Ascending aorta (tissue), 2 donors: ENCODE results near the gene FAM163A. TPM values are rescaled to one million over a fixed set of nuclear protein-coding genes. Genes with fewer than 3 reads are reported as not detected.
"Not testable (repeated sequence)": the region's sequence is repeated elsewhere in the genome, so short reads cannot be mapped to it uniquely, and the experiment has no call there.

Source experiments
- DNase-seq, 2 donors: peaks; one replicate each; pipeline ENCODE4 v3.0.0-alpha.2; 2019; ENCODE audit warnings: low spot score in 2 of 2
- H3K27ac ChIP-seq, 2 donors: fragments of 200-600 bp; sonication (generic); one replicate each; pipeline ENCODE4 v1.5.1; 2016 to 2017; ENCODE audit warnings: mild to moderate bottlenecking in 1 of 2
- H3K27me3 ChIP-seq: fragments of 200-600 bp; sonication (generic); one replicate; pipeline ENCODE4 v1.5.1; 2017
- H3K36me3 ChIP-seq, 2 donors: fragments of 200-600 bp; sonication (generic); one replicate each; pipeline ENCODE4 v1.5.1; 2016
- H3K4me1 ChIP-seq, 2 donors: fragments of 200-600 bp; sonication (generic); one replicate each; pipeline ENCODE4 v1.5.1; 2016 to 2017; ENCODE audit warnings: mild to moderate bottlenecking in 1 of 2
- H3K4me3 ChIP-seq, 2 donors: fragments of 200-600 bp; sonication (generic); one replicate each; pipeline ENCODE4 v1.5.1; 2016 to 2017; ENCODE audit warnings: mild to moderate bottlenecking in 1 of 2
- H3K9me3 ChIP-seq, 2 donors: fragments of 200-600 bp; sonication (generic); one replicate each; pipeline ENCODE4 v1.5.1; 2016
- CTCF ChIP-seq, 3 experiments: fragments of 200-600 bp in 2 of 3; fragments of 450-650 bp in 1 of 3; sonication (generic) in 2 of 3; IDR thresholded peaks; one replicate each; pipeline ENCODE4 v1.5.1; 2016 to 2019; ENCODE audit warnings: antibody characterized with exemption in 3 of 3, mild to moderate bottlenecking in 1 of 3, moderate library complexity in 1 of 3
- intact Hi-C: fragments of 100-400 bp; cut with DNase I; formaldehyde crosslinking; loops from one replicate; pipeline ENCODE4 v1.15.1; 2023
- total RNA-seq: library from RNA; depleted of rRNA; stranded (reverse); fragments of >200 nt; gene quantifications from one replicate; pipeline ENCODE4 v1.1.0, GENCODE V29; 2016

FAM163A gene
- total RNA-seq, 1 donor from 2014 or later, result not detected

GRCh38 chr1:179826626-179827280, 83.7 kb downstream of the FAM163A start:
- Histone ChIP-seq H3K36me3 (no peaks in the 10 kb centered on the region), H3K27ac (no peak overlapping the region), H3K4me3 (no peak overlapping the region), H3K27me3 (no peaks in the 10 kb centered on the region), H3K9me3 (no peaks in the 10 kb centered on the region), H3K4me1 (no peaks in the 10 kb centered on the region)
- intact Hi-C loops, result no loop called here
- no peak for DNase-seq
- TF ChIP-seq CTCF (IDR thresholded peaks at IDR 0.05), result no peak

GRCh38 chr1:179828554-179829110, 85.5 kb downstream of the FAM163A start:
- intact Hi-C loops, result no loop called here
- DNase-seq, result no peak
- H3K27me3 ChIP-seq, result no peaks in the 10 kb centered on the region
- H3K36me3 ChIP-seq, result no peaks in the 10 kb centered on the region
- no peak overlapping the region for H3K27ac ChIP-seq
- H3K9me3 ChIP-seq, result no peaks in the 10 kb centered on the region
- H3K4me3 ChIP-seq, result no peak overlapping the region
- TF ChIP-seq CTCF (IDR thresholded peaks at IDR 0.05), result no peak
- no peaks in the 10 kb centered on the region for H3K4me1 ChIP-seq

GRCh38 chr1:179831225-179831624, 88.1 kb downstream of the FAM163A start:
- Histone ChIP-seq H3K4me3 (no peak overlapping the region), H3K36me3 (peaks cover 0 to 6% of the 10 kb centered on the region in 2 donors), H3K27ac (no peak overlapping the region), H3K27me3 (no peaks in the 10 kb centered on the region), H3K4me1 (no peaks in the 10 kb centered on the region), H3K9me3 (no peaks in the 10 kb centered on the region)
- DNase-seq, result no peak
- intact Hi-C loops, result no loop called here
- TF ChIP-seq CTCF (IDR thresholded peaks at IDR 0.05), result no peak

- intact Hi-C loops, result no loop called here
- Histone ChIP-seq H3K9me3 (no peaks in the 10 kb centered on the region), H3K27ac (no peak overlapping the region), H3K27me3 (no peaks in the 10 kb centered on the region), H3K4me3 (no peak overlapping the region), H3K36me3 (peaks cover 0 to 6% of the 10 kb centered on the region in 2 donors), H3K4me1 (no peaks in the 10 kb centered on the region)
- no peak for DNase-seq
- no peak for TF ChIP-seq CTCF (IDR thresholded peaks at IDR 0.05)
Observed at GRCh38 chr1:179831852-179832699, 89.0 kb downstream of the FAM163A start.

GRCh38 chr1:179836686-179837445, 93.8 kb downstream of the FAM163A start:
- H3K27me3 ChIP-seq, H3K4me1 ChIP-seq, intact Hi-C loops, H3K27ac ChIP-seq, H3K4me3 ChIP-seq, DNase-seq, H3K9me3 ChIP-seq: not testable (repeated sequence)
- H3K36me3 ChIP-seq, result peaks cover 0 to 11% of the 10 kb centered on the region in 2 donors
